ENCODE data around the gene TEX54. TPM values are rescaled to one million over a fixed set of nuclear protein-coding genes. Genes with fewer than 3 reads are reported as not detected.

Gene TEX54
- total and polyA plus RNA-seq, 2 of the 13 experiments (the other 11 are each of a cell fraction or from before 2014, with no cell fraction given): not detected

GRCh38 chr11:62856333-62856895 is 23.8 kb upstream of the TEX54 start (continued):
- TF ChIP-seq, protein P1, sequence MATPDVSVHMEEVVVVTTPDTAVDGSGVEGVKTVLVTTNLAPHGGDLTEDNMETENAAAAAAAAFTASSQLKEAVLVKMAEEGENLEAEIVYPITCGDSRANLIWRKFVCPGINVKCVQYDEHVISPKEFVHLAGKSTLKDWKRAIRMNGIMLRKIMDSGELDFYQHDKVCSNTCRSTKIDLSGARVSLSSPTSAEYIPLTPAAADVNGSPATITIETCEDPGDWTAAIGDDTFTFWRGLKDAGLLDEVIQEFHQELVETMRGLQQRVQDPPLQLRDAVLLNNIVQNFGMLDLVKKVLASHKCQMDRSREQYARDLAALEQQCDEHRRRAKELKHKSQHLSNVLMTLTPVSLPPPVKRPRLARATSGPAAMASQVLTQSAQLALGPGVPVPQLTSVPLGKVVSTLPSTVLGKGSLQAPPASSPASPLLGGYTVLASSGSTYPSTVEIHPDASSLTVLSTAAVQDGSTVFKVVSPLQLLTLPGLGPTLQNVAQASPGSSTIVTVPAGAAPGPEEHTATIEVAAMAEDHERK (CRISPR knock-in tag; IDR thresholded peaks at IDR 0.05; ENCODE audit: low read depth): no peak
- TF ChIP-seq CCDC6 (CRISPR knock-in tag; IDR thresholded peaks at IDR 0.05) (no peak), ZNF282 (IDR thresholded peaks at IDR 0.05; ENCODE audit: partially characterized antibody) (no peak), ZNF468 (CRISPR knock-in tag; IDR thresholded peaks at IDR 0.05) (0 out of 2 replicates have a peak, but pooled peaks have one; percentile 6), MEIS1 (CRISPR knock-in tag; IDR thresholded peaks at IDR 0.05; ENCODE audit: borderline replicate concordance) (peak; percentile 2; the same call in 1 of the 2 replicates), GPBP1L1 (CRISPR knock-in tag; IDR thresholded peaks at IDR 0.05) (no peak), ZNF256 (CRISPR knock-in tag; conservative IDR thresholded peaks at IDR 0.05) (no peak; the same call in 1 of the 2 replicates), ZNF563 (CRISPR knock-in tag; IDR thresholded peaks at IDR 0.05) (0 out of 2 replicates have a peak, but pooled peaks have one; percentile 0), ZNF230 (CRISPR knock-in tag; IDR thresholded peaks at IDR 0.05) (no peak), ZBTB10 (CRISPR knock-in tag; IDR thresholded peaks at IDR 0.05; ENCODE audit: borderline replicate concordance) (peak; percentile 13; the same call in 1 of the 2 replicates), REL (CRISPR knock-in tag; conservative IDR thresholded peaks at IDR 0.05) (no peak; the same call in 1 of the 2 replicates)
- TF ChIP-seq, protein P2, sequence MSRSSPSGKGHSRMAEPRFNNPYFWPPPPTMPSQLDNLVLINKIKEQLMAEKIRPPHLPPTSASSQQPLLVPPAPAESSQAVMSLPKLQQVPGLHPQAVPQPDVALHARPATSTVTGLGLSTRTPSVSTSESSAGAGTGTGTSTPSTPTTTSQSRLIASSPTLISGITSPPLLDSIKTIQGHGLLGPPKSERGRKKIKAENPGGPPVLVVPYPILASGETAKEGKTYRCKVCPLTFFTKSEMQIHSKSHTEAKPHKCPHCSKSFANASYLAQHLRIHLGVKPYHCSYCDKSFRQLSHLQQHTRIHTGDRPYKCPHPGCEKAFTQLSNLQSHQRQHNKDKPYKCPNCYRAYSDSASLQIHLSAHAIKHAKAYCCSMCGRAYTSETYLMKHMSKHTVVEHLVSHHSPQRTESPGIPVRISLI (CRISPR knock-in tag; IDR thresholded peaks at IDR 0.05; ENCODE audit: borderline replicate concordance): 0 out of 2 replicates have a peak, but pooled peaks have one; percentile 4
- TF ChIP-seq, protein P3, sequence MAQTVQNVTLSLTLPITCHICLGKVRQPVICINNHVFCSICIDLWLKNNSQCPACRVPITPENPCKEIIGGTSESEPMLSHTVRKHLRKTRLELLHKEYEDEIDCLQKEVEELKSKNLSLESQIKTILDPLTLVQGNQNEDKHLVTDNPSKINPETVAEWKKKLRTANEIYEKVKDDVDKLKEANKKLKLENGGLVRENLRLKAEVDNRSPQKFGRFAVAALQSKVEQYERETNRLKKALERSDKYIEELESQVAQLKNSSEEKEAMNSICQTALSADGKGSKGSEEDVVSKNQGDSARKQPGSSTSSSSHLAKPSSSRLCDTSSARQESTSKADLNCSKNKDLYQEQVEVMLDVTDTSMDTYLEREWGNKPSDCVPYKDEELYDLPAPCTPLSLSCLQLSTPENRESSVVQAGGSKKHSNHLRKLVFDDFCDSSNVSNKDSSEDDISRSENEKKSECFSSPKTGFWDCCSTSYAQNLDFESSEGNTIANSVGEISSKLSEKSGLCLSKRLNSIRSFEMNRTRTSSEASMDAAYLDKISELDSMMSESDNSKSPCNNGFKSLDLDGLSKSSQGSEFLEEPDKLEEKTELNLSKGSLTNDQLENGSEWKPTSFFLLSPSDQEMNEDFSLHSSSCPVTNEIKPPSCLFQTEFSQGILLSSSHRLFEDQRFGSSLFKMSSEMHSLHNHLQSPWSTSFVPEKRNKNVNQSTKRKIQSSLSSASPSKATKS (CRISPR knock-in tag; IDR thresholded peaks at IDR 0.05): 0 out of 2 replicates have a peak, but pooled peaks have one; percentile 57
- TF ChIP-seq, protein P4, sequence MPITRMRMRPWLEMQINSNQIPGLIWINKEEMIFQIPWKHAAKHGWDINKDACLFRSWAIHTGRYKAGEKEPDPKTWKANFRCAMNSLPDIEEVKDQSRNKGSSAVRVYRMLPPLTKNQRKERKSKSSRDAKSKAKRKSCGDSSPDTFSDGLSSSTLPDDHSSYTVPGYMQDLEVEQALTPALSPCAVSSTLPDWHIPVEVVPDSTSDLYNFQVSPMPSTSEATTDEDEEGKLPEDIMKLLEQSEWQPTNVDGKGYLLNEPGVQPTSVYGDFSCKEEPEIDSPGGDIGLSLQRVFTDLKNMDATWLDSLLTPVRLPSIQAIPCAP (CRISPR knock-in tag; IDR thresholded peaks at IDR 0.05; ENCODE audit: low read depth): no peak
- TF ChIP-seq, protein P5, sequence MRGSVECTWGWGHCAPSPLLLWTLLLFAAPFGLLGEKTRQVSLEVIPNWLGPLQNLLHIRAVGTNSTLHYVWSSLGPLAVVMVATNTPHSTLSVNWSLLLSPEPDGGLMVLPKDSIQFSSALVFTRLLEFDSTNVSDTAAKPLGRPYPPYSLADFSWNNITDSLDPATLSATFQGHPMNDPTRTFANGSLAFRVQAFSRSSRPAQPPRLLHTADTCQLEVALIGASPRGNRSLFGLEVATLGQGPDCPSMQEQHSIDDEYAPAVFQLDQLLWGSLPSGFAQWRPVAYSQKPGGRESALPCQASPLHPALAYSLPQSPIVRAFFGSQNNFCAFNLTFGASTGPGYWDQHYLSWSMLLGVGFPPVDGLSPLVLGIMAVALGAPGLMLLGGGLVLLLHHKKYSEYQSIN (CRISPR knock-in tag; IDR thresholded peaks at IDR 0.05; ENCODE audit: borderline replicate concordance): 0 out of 2 replicates have a peak, but pooled peaks have one; percentile 16
